LNCaP clone FGC (cell line): Measurements from ENCODE around the gene MEN1.

Source experiments
- DNase-seq: peaks from one replicate; pipeline ENCODE4 v3.0.0-alpha.2; 2011; ENCODE audit warnings: low read depth
- H3K4me3 ChIP-seq: 2 replicates; pipeline ENCODE4 v1.5.1; 2011; ENCODE audit warnings: mild to moderate bottlenecking, low read depth, low read length, control low read depth
- CTCF ChIP-seq: IDR thresholded peaks from 2 replicates; pipeline ENCODE4 v1.5.1; 2012; ENCODE audit warnings: mild to moderate bottlenecking; ENCODE audit not compliant: control insufficient read depth, insufficient read depth; ENCODE audit errors: extremely low read depth

MEN1 gene

GRCh38 chr11:64790205-64791095 lies 19.9 kb downstream of the MEN1 start:
- DNase-seq, result no peak
- no peak overlapping the region for H3K4me3 ChIP-seq
- no peak for TF ChIP-seq CTCF

GRCh38 chr11:64789331-64790204 lies 20.8 kb downstream of the MEN1 start:
- no peak for DNase-seq
- TF ChIP-seq CTCF, result no peak
- no peak overlapping the region for H3K4me3 ChIP-seq

GRCh38 chr11:64788321-64789215 lies 21.8 kb downstream of the MEN1 start:
- TF ChIP-seq CTCF, result no peak
- DNase-seq, result no peak

GRCh38 chr11:64787526-64788320 lies 22.6 kb downstream of the MEN1 start:
- DNase-seq, result no peak
- no peak overlapping the region for H3K4me3 ChIP-seq
- peak; percentile 55 for TF ChIP-seq CTCF

More at GRCh38 chr11:64788321-64789215, 21.8 kb downstream of the MEN1 start:
- no peak overlapping the region for H3K4me3 ChIP-seq

GRCh38 chr11:64786308-64786707 lies 24.0 kb downstream of the MEN1 start:
- TF ChIP-seq CTCF, result no peak
- DNase-seq, result no peak
- H3K4me3 ChIP-seq, result no peak overlapping the region
